ENCODE data around the gene LAMA3.

DNA sequence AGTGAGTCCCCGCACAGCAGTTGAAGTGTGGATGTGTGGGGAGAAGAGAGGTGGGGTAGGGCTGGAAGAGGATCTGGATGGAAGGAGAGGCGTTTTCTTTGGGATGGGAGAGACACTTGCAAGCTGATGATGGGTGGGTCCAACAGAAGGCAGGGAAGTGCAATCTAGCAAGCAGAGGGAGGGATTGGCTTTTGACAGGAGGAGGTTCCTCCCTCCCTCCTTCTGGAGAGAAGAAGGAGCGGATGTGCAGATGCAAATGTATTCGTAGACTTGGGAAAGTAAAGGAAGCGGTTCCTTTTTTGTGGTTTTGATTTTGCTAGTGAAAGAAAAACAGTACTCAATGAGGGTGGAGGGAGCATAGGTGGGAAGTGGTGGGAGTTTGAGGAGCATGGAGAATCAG lies 48.9 kb downstream of the LAMA3 start:
- no peak for TF ChIP-seq POLR2A (IDR thresholded peaks at IDR 0.05)
- TF ChIP-seq, protein P1, sequence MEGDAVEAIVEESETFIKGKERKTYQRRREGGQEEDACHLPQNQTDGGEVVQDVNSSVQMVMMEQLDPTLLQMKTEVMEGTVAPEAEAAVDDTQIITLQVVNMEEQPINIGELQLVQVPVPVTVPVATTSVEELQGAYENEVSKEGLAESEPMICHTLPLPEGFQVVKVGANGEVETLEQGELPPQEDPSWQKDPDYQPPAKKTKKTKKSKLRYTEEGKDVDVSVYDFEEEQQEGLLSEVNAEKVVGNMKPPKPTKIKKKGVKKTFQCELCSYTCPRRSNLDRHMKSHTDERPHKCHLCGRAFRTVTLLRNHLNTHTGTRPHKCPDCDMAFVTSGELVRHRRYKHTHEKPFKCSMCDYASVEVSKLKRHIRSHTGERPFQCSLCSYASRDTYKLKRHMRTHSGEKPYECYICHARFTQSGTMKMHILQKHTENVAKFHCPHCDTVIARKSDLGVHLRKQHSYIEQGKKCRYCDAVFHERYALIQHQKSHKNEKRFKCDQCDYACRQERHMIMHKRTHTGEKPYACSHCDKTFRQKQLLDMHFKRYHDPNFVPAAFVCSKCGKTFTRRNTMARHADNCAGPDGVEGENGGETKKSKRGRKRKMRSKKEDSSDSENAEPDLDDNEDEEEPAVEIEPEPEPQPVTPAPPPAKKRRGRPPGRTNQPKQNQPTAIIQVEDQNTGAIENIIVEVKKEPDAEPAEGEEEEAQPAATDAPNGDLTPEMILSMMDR (IDR thresholded peaks at IDR 0.05): no peak

All from adrenal gland (tissue), 5 donors.